ENCODE results near the gene NAV3.
A peak's percentile ranks its signal among the peaks of the same experiment; 100 is the strongest.

Gene NAV3

DNA sequence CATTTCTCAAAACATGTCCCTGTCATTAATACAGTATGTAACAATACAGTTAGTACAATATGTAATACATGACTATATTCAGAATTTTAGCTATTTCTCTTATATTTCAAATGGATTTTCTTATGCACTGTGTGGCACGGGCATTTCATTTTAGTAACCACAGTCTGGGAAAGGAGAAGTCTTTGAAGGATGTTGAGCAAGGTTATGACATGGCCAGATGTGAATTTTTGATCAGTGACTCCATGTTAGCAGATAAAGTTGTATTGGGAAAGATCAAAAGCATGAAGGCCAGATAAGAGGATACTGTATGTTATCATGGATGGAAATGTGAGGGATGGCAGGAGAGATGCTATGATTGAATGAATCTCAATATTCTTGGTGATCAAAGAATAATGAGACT lies 285.2 kb downstream of the NAV3 start:
- Histone ChIP-seq H3K4me3 (replicated peaks; ENCODE audit: insufficient read depth, low read length) (no peak overlapping the region), H3K27me3 (ENCODE audit: insufficient read depth, poor library complexity, severe bottlenecking) (no peaks in the 10 kb centered on the region), H3K27ac (replicated peaks) (peak overlapping the region; percentile 5; the same call in 1 of the 2 replicates)
- peak in 1 of 2 experiments; percentile 52 for DNase-seq (ENCODE audit: low read depth in 1 of 2, low spot score in 1 of 2)
- TF ChIP-seq, protein P1, sequence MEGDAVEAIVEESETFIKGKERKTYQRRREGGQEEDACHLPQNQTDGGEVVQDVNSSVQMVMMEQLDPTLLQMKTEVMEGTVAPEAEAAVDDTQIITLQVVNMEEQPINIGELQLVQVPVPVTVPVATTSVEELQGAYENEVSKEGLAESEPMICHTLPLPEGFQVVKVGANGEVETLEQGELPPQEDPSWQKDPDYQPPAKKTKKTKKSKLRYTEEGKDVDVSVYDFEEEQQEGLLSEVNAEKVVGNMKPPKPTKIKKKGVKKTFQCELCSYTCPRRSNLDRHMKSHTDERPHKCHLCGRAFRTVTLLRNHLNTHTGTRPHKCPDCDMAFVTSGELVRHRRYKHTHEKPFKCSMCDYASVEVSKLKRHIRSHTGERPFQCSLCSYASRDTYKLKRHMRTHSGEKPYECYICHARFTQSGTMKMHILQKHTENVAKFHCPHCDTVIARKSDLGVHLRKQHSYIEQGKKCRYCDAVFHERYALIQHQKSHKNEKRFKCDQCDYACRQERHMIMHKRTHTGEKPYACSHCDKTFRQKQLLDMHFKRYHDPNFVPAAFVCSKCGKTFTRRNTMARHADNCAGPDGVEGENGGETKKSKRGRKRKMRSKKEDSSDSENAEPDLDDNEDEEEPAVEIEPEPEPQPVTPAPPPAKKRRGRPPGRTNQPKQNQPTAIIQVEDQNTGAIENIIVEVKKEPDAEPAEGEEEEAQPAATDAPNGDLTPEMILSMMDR (IDR thresholded peaks at IDR 0.05; ENCODE audit: insufficient read depth, low read length) = no peak
- TF ChIP-seq GABPA (IDR thresholded peaks at IDR 0.05; ENCODE audit: low read depth) (no peak), SPI1 (IDR thresholded peaks at IDR 0.05; ENCODE audit: borderline replicate concordance, low read depth) (peak; percentile 67; the same call in 1 of the 2 replicates)
- TF ChIP-seq, protein P2, sequence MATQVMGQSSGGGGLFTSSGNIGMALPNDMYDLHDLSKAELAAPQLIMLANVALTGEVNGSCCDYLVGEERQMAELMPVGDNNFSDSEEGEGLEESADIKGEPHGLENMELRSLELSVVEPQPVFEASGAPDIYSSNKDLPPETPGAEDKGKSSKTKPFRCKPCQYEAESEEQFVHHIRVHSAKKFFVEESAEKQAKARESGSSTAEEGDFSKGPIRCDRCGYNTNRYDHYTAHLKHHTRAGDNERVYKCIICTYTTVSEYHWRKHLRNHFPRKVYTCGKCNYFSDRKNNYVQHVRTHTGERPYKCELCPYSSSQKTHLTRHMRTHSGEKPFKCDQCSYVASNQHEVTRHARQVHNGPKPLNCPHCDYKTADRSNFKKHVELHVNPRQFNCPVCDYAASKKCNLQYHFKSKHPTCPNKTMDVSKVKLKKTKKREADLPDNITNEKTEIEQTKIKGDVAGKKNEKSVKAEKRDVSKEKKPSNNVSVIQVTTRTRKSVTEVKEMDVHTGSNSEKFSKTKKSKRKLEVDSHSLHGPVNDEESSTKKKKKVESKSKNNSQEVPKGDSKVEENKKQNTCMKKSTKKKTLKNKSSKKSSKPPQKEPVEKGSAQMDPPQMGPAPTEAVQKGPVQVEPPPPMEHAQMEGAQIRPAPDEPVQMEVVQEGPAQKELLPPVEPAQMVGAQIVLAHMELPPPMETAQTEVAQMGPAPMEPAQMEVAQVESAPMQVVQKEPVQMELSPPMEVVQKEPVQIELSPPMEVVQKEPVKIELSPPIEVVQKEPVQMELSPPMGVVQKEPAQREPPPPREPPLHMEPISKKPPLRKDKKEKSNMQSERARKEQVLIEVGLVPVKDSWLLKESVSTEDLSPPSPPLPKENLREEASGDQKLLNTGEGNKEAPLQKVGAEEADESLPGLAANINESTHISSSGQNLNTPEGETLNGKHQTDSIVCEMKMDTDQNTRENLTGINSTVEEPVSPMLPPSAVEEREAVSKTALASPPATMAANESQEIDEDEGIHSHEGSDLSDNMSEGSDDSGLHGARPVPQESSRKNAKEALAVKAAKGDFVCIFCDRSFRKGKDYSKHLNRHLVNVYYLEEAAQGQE (IDR thresholded peaks at IDR 0.05; ENCODE audit: insufficient replicate concordance, low read depth) = no peak

DNA sequence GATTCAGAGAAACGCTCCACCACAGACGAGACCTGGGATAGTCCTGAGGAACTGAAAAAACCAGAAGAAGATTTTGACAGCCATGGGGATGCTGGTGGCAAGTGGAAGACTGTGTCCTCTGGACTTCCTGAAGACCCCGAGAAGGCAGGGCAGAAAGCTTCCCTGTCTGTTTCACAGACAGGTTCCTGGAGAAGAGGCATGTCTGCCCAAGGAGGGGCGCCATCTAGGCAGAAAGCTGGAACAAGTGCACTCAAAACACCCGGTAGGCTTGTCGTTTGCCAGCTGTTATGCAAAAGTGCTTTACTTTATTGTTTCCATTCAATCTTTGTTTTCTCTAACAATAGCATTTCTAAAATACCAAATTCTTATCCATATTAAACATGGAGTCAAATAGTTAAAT lies 287.3 kb downstream of the NAV3 start:
- Histone ChIP-seq H3K4me3 (replicated peaks; ENCODE audit: insufficient read depth, low read length) (no peak overlapping the region), H3K27ac (replicated peaks) (no peak overlapping the region), H3K27me3 (ENCODE audit: insufficient read depth, poor library complexity, severe bottlenecking) (no peaks in the 10 kb centered on the region)
- DNase-seq (ENCODE audit: low read depth in 1 of 2, low spot score in 1 of 2) = no peak
- TF ChIP-seq, protein P2 (IDR thresholded peaks at IDR 0.05; ENCODE audit: insufficient replicate concordance, low read depth) = no peak
- TF ChIP-seq POLR2AphosphoS5 (IDR thresholded peaks at IDR 0.05; ENCODE audit: low read depth) = no peak
- no peak for TF ChIP-seq GABPA (IDR thresholded peaks at IDR 0.05; ENCODE audit: low read depth)
- TF ChIP-seq, protein P1 (IDR thresholded peaks at IDR 0.05; ENCODE audit: insufficient read depth, low read length) = no peak
- TF ChIP-seq SPI1 (IDR thresholded peaks at IDR 0.05; ENCODE audit: borderline replicate concordance, low read depth) = no peak

DNA sequence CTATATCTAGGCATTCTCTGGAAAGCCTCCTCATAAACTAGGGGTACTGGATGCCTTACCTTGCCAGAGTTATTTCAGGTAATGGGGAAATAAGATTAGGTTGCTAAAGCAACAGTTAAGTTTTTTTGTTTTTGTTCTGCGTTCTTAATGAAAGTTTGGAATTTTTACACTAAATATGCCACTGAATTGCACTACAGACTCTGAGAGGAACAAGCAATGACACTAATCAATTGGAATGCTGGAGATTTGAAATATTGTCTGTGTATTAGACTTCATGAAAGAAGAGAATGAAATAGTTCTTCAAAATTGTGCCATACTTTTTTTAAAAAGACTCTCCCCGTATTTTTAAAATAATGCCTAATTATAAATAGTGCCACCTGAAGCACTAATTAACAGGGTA lies 287.8 kb downstream of the NAV3 start:
- no peaks in the 10 kb centered on the region for H3K27me3 ChIP-seq (ENCODE audit: insufficient read depth, poor library complexity, severe bottlenecking)
- no peak for DNase-seq (ENCODE audit: low read depth in 1 of 2, low spot score in 1 of 2)
- H3K4me3 ChIP-seq (replicated peaks; ENCODE audit: insufficient read depth, low read length) = no peak overlapping the region
- no peak for TF ChIP-seq GABPA (IDR thresholded peaks at IDR 0.05; ENCODE audit: low read depth)
- no peak for TF ChIP-seq POLR2AphosphoS5 (IDR thresholded peaks at IDR 0.05; ENCODE audit: low read depth)
- TF ChIP-seq, protein P1 (IDR thresholded peaks at IDR 0.05; ENCODE audit: insufficient read depth, low read length) = no peak
- TF ChIP-seq, protein P2 (IDR thresholded peaks at IDR 0.05; ENCODE audit: insufficient replicate concordance, low read depth) = no peak
- TF ChIP-seq SPI1 (IDR thresholded peaks at IDR 0.05; ENCODE audit: borderline replicate concordance, low read depth) = no peak
- no peak overlapping the region for H3K27ac ChIP-seq (replicated peaks)

Data from HL-60 (cell line).